DOHH2 (cell line): ENCODE measurements around the gene ZSWIM8.

Experiments used
- EZH2phosphoT487 ChIP-seq: fragments of 200-600 bp; sonication (generic); IDR thresholded peaks from 2 replicates; pipeline ENCODE4 v1.6.1; 2017; ENCODE audit warnings: borderline replicate concordance, mild to moderate bottlenecking, antibody characterized with exemption, low read length, moderate library complexity, mixed read lengths
- TF ChIP-seq, protein P1 (sequence below): fragments of 200-600 bp; sonication (generic); IDR thresholded peaks from one replicate; pipeline ENCODE4 v1.5.1; 2014; ENCODE audit warnings: antibody characterized with exemption, mild to moderate bottlenecking, low read depth, low read length; ENCODE audit not compliant: poor library complexity, severe bottlenecking

DNA sequence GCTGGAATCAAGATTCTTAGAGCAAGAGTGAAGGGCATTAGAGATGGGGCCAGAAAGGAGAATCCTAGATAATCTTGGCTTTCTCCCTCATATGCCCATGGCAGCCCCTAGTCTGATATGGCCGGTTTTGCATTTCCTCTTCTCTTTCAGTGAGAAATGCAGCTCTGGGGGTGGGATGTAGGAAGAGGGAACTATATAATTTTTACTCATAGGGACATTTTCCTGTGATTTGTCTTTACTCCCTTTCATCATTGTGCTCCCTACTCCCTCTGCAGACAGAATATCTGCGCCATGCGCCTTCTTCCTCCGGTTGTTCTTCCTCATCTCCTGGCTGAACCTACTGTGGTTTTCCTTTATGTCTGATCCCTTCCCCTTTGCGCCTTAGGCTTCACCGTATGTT lies 20.3 kb upstream of the ZSWIM8 start:
- TF ChIP-seq, protein P1, sequence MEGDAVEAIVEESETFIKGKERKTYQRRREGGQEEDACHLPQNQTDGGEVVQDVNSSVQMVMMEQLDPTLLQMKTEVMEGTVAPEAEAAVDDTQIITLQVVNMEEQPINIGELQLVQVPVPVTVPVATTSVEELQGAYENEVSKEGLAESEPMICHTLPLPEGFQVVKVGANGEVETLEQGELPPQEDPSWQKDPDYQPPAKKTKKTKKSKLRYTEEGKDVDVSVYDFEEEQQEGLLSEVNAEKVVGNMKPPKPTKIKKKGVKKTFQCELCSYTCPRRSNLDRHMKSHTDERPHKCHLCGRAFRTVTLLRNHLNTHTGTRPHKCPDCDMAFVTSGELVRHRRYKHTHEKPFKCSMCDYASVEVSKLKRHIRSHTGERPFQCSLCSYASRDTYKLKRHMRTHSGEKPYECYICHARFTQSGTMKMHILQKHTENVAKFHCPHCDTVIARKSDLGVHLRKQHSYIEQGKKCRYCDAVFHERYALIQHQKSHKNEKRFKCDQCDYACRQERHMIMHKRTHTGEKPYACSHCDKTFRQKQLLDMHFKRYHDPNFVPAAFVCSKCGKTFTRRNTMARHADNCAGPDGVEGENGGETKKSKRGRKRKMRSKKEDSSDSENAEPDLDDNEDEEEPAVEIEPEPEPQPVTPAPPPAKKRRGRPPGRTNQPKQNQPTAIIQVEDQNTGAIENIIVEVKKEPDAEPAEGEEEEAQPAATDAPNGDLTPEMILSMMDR = no peak
- no peak for TF ChIP-seq EZH2phosphoT487
